Measurements from ENCODE around the gene PMM2.

GRCh38 chr16:8831871-8832716 lies 34.5 kb downstream of the PMM2 start:
- TF ChIP-seq POLR2A (IDR thresholded peaks at IDR 0.05): no peak
- TF ChIP-seq, protein P1, sequence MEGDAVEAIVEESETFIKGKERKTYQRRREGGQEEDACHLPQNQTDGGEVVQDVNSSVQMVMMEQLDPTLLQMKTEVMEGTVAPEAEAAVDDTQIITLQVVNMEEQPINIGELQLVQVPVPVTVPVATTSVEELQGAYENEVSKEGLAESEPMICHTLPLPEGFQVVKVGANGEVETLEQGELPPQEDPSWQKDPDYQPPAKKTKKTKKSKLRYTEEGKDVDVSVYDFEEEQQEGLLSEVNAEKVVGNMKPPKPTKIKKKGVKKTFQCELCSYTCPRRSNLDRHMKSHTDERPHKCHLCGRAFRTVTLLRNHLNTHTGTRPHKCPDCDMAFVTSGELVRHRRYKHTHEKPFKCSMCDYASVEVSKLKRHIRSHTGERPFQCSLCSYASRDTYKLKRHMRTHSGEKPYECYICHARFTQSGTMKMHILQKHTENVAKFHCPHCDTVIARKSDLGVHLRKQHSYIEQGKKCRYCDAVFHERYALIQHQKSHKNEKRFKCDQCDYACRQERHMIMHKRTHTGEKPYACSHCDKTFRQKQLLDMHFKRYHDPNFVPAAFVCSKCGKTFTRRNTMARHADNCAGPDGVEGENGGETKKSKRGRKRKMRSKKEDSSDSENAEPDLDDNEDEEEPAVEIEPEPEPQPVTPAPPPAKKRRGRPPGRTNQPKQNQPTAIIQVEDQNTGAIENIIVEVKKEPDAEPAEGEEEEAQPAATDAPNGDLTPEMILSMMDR (IDR thresholded peaks at IDR 0.05): no peak

Data from transverse colon (tissue), 3 donors.